Ramos (cell line): Measurements from ENCODE around the gene MARVELD1.

Experiments
- in situ Hi-C: fragments of 300-500 bp; cut with MboI; formaldehyde crosslinking; loops from one replicate; pipeline ENCODE4 v1.14.3; 2022; ENCODE audit warnings: low sequenced_read_pairs; ENCODE audit not compliant: unreplicated experiment

The MARVELD1 gene

DNA sequence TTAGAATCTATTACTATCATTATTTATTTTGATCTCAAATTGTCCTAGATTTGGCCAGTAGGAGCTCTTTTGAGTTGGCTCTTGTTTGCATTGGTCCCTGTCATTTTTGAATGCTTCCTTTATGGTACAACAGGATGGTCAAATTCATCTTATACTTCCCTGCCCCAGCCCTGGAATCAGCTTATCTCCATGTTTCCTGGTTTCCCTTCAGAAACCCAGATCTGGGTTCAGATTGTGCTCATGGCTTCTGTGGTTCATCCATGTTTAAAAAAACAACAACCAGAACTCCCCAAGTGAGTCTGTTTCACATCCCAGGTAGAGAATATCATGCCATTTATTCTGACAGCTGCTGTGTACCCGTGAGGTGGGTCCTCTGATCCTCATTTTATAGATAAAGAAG is 34.0 kb downstream of the MARVELD1 start:
- in situ Hi-C loops: no loop called here

GRCh38 chr10:97748116-97748515 is 34.6 kb downstream of the MARVELD1 start:
- in situ Hi-C loops: no loop called here

GRCh38 chr10:97752956-97753355 is 39.4 kb downstream of the MARVELD1 start:
- in situ Hi-C loops: no loop called here

- in situ Hi-C loops: no loop called here
These were observed 41.2 kb downstream of the MARVELD1 start for GRCh38 chr10:97754726-97755125.

DNA sequence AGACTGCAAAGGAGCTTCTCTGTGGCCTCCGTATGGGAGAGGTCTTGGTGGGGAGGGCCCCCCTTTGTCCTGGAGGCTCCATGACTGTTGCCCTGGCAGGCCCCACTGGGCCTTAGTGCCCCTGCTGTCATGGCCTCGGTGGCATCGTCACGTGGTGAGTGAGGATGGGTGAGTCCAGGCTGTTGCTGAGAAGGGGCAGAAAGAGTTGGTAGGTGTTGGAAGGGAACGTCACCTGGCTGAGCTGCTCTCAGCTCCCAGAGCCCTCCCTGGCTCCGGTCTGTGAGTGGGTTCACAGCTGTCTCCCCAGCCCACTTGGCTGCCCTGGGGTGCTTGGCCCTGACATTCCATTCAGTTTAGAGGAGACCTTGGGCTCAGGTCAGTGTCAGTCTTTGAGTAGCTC is 42.2 kb downstream of the MARVELD1 start:
- in situ Hi-C loops: no loop called here

GRCh38 chr10:97757471-97757870 is 43.9 kb downstream of the MARVELD1 start:
- in situ Hi-C loops: no loop called here

DNA sequence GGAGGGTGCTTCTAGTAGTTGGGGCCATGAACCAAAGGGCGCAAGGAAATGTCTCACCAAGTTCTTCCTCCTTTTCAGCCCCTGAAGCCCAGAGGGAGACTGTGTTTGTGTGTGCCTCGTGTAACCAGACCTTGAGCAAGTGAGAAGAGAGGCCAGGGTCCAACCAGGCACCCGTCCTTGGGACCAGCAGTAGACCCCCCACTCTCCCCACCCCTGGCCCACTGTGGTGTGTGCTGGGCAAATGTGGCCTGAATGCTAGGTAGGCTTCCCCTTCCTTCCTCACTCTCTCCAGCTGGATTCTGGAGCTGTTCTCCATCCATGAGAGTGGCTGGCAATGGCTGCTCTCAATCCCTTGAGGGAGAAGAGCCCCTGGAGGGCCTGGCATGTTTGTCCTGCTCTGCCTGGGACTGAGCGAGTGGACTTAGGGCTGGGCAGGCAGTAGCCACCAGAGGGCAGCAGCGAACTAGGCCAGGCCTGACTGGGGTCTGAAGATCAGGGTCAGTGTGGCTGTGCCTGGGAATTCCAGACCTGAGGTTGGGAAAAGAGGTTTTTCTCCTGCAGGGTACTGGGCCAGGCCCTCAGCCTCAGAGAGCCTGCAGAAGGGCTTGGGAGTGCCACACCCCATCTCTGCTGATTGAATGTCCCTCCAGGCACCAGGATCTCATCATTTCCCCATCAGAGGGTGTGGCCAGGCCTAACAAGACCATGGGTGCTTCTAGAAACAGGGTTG is 45.8 kb downstream of the MARVELD1 start:
- in situ Hi-C loops: no loop called here

DNA sequence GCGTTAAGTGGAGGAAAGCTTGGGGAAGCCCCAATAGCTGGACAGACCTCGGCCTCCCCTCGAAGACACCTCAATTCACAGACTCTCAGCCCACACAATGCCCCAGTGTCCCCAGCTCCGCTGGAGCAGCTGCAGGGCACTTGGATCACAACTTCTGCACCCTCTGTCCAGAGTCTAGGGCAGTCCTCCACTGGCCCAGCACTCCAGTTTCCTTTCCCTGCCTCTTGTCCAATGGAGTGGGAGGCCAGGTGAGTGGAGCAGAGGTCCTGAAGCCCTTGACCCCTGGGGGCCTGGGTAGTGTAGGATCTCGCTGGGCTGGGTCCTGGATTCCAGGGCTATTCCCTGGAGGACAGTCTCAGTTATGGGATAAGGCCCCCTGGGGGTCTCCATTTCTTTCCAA is 46.4 kb downstream of the MARVELD1 start:
- in situ Hi-C loops: loop anchor here (10.0 kb wide), 1 partner anchor 105 kb away; no protein-coding TSS in a partner anchor

GRCh38 chr10:97760461-97761257 is 47.1 kb downstream of the MARVELD1 start:
- in situ Hi-C loops: loop anchor here (10.0 kb wide), 1 partner anchor 104 kb away; no protein-coding TSS in a partner anchor

GRCh38 chr10:97761331-97761865 is 47.9 kb downstream of the MARVELD1 start:
- in situ Hi-C loops: loop anchor here (10.0 kb wide), 1 partner anchor 103 kb away; no protein-coding TSS in a partner anchor

DNA sequence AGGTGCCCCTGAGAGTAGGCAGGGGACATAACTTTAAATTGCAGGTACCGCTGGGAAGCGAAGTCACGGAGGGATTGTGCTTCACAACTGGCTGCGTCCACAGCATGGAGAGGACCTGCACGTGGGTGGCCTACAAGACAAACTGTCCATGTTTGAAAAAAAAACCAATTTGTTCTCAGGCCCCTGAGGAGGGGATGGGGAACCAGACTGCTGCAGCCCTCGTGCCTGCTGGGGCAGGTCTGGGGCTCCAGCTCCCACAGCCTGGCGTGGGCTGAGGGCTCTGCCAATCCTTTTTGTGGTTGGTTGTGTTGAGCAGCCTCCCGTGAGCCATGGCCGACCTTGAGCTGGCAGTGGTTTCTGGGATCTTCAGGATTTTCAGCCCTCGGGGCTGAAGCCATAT is 48.5 kb downstream of the MARVELD1 start:
- in situ Hi-C loops: loop anchor here (10.0 kb wide), 1 partner anchor 103 kb away; no protein-coding TSS in a partner anchor

DNA sequence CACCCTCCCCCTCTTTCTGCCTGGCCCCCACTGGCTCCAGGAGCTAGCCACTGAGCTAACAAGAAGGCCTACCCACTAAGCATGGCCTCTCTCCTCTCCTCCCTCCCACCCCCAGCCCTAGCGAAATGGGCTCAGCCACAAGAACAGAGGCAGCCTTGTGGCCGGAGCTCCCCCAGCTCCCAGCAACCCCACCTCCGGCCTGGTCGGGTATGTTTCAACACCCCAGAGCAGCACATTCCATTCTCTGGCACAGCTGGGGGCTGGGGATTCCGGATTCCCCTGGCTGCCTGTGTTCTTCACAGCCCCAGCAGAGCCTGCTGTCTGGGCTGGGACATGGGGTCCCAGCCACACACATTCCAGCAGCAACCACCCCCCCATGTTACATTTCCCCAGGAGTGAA is 49.3 kb downstream of the MARVELD1 start:
- in situ Hi-C loops: loop anchor here (10.0 kb wide), 1 partner anchor 102 kb away; no protein-coding TSS in a partner anchor

DNA sequence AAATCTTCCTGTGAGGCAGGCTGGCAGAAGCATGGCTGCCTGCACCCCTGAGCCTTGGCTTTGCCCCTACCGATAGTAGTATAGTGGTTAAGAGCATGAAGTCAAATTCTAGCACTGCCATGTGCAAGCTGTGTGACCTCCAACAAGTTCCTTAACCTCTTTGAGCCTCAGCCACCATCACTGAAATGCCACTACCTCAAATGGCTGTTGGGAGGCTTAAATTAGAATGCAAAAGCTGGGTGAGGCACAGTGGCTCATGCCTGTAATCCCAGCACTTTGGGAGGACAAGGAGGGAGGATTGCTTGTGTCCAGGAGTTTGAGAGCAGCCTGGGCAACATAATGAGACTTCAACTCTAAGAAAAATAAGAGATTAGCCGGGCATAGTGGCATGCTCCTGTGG is 49.9 kb downstream of the MARVELD1 start:
- in situ Hi-C loops: loop anchor here (10.0 kb wide), 1 partner anchor 101 kb away; no protein-coding TSS in a partner anchor

DNA sequence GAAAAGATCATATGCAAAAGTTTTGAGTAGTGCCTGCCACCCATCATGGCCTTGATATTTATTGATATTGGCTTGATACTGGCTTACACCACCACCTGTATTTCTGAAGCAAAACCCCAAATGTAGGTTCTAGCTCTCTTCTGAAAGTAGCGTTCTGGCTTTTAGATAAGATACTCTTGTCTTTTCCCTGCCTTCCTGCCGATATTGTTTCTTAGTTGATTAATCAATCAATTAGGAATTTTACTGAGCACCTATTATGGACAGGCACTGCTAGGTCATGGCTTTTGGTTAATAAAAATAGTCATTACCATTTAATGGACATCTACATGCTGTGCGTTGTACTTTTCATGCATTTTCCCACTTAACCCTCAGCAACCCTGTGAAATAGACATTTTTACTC is 50.4 kb downstream of the MARVELD1 start:
- in situ Hi-C loops: loop anchor here (10.0 kb wide), 1 partner anchor 101 kb away; no protein-coding TSS in a partner anchor

- in situ Hi-C loops: loop anchor here (10.0 kb wide), 1 partner anchor 100 kb away; no protein-coding TSS in a partner anchor
These were observed 51.0 kb downstream of the MARVELD1 start for GRCh38 chr10:97764519-97764931.

- in situ Hi-C loops: loop anchor here (10.0 kb wide), 1 partner anchor 100 kb away; no protein-coding TSS in a partner anchor
These were observed 51.7 kb downstream of the MARVELD1 start for GRCh38 chr10:97765201-97765600.

GRCh38 chr10:97766106-97766810 is 52.7 kb downstream of the MARVELD1 start:
- in situ Hi-C loops: loop anchor here (10.0 kb wide), 1 partner anchor 99 kb away; no protein-coding TSS in a partner anchor

GRCh38 chr10:97766996-97767924 is 53.7 kb downstream of the MARVELD1 start:
- in situ Hi-C loops: loop anchor here (10.0 kb wide), 1 partner anchor 98 kb away; no protein-coding TSS in a partner anchor
